Thoracic aorta (tissue), 2 donors: ENCODE results near the gene GPR18. TPM values are rescaled to one million over a fixed set of nuclear protein-coding genes. Genes with fewer than 3 reads are reported as not detected.

ENCODE experiments used
- ATAC-seq: fragments of 150-250 bp; one replicate; pipeline ENCODE4 v1.8.0; 2017; ENCODE audit warnings: low read depth; ENCODE audit not compliant: insufficient number of reproducible peaks, low FRiP score
- DNase-seq: peaks from one replicate; pipeline ENCODE4 v3.0.0-alpha.2; 2020; ENCODE audit warnings: low spot score
- H3K27ac ChIP-seq, 2 donors: fragments of 200-600 bp; sonication (generic); 1 replicate in 1 of 2; 2 replicates in 1 of 2; pipeline ENCODE4 v1.5.1; 2016; ENCODE audit warnings: mild to moderate bottlenecking in 2 of 2, moderate library complexity in 2 of 2
- H3K27me3 ChIP-seq: fragments of 200-600 bp; sonication (generic); replicated peaks from 2 replicates; pipeline ENCODE4 v1.6.0; 2016; ENCODE audit warnings: mild to moderate bottlenecking; ENCODE audit not compliant: insufficient read depth
- H3K36me3 ChIP-seq: fragments of 200-600 bp; sonication (generic); one replicate; pipeline ENCODE4 v1.5.1; 2016
- H3K4me1 ChIP-seq, 2 donors: fragments of 200-600 bp; sonication (generic); 1 replicate in 1 of 2; 2 replicates in 1 of 2; pipeline versions ENCODE4 v1.5.1 to v1.6.0; 2016; ENCODE audit warnings: low read depth in 2 of 2, mild to moderate bottlenecking in 1 of 2; ENCODE audit not compliant: control insufficient read depth in 1 of 2
- H3K4me3 ChIP-seq: fragments of 200-600 bp; sonication (generic); 2 replicates; pipeline ENCODE4 v1.5.1; 2016; ENCODE audit warnings: mild to moderate bottlenecking
- H3K9me3 ChIP-seq: fragments of 200-600 bp; sonication (generic); 2 replicates; pipeline ENCODE4 v1.5.1; 2016
- total RNA-seq, 2 donors: library from RNA; depleted of rRNA; stranded (reverse); fragments of >200 nt; gene quantifications; one replicate each; pipeline versions ENCODE4 v1.1.0 to v1.2.3, GENCODE V29; 2016
- TF ChIP-seq, protein P1 (sequence below): fragments of 200-600 bp; sonication (generic); IDR thresholded peaks from one replicate; pipeline ENCODE4 v1.5.1; 2019; ENCODE audit warnings: antibody characterized with exemption

GPR18 gene
- total RNA-seq, 2 donors from 2014 or later: not detected

DNA sequence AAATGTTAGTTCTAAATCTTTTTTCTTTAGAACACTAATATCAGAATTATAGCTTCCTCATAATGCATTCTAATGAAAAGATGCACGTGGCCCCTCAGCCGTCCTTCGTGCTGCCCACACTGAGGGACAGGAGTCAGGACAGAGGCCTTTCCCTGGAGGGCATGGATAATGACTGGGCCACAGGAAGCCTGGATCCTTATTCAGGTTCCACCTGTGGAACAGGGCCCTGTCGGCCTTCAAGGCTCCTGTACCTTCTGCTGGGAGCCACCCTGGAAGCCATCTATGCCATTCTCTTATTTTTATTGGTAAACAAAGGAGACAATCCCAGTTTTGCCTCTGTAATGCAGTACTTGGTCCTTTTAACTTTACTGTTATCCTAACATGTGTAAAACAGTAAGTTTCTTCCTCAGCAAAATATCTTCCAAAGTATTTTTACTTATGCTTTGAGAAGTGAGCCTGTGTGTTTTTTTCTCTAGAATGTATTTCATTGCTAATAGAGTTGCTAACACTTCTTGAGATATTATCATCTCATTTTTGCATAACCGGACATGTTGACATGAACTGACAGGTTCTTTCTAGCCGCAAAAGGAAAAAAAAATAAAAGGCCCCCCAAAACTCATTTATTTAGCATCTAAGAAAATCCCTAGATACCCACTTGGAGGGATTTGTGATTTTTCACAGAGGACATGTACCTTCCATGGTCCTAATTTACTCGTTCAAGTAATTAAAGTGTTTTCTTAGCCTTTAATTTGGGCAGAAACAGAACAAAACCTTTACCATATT lies 43.1 kb upstream of the GPR18 start:
- TF ChIP-seq, protein P1, sequence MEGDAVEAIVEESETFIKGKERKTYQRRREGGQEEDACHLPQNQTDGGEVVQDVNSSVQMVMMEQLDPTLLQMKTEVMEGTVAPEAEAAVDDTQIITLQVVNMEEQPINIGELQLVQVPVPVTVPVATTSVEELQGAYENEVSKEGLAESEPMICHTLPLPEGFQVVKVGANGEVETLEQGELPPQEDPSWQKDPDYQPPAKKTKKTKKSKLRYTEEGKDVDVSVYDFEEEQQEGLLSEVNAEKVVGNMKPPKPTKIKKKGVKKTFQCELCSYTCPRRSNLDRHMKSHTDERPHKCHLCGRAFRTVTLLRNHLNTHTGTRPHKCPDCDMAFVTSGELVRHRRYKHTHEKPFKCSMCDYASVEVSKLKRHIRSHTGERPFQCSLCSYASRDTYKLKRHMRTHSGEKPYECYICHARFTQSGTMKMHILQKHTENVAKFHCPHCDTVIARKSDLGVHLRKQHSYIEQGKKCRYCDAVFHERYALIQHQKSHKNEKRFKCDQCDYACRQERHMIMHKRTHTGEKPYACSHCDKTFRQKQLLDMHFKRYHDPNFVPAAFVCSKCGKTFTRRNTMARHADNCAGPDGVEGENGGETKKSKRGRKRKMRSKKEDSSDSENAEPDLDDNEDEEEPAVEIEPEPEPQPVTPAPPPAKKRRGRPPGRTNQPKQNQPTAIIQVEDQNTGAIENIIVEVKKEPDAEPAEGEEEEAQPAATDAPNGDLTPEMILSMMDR: no peak
- no peak overlapping the region for H3K27ac ChIP-seq
- DNase-seq: no peak

DNA sequence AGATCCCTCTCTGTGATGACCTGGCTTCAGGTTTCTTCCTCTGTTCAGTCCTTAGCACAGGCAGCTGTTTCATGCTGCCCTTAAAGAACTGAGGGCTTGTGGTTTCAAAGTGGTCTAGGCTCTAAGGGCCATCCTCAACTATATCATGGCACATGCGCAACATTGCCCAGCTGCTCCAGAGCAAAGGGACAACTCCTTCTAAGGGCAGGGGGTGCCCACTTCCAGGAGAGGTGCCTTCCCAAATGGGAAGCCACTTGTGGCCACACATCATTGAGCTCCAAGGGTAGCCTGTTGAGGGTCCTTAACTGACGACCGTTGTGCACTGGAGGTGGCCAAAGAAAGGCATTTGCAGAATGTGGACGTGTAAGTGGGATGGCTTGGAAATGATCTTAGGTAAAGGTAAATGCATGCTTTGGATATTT lies 41.8 kb upstream of the GPR18 start:
- Histone ChIP-seq H3K9me3 (no peaks in the 10 kb centered on the region), H3K27ac (no peak overlapping the region), H3K4me1 (peaks cover 5 to 13% of the 10 kb centered on the region in 2 donors), H3K27me3 (no peaks in the 10 kb centered on the region), H3K36me3 (no peaks in the 10 kb centered on the region), H3K4me3 (no peak overlapping the region)
- TF ChIP-seq, protein P1: no peak
- ATAC-seq: no peak
- DNase-seq: no peak

More for the DNA sequence above, 43.1 kb upstream of the GPR18 start:
- H3K4me3 ChIP-seq: no peak overlapping the region
- H3K36me3 ChIP-seq: no peaks in the 10 kb centered on the region
- no peaks in the 10 kb centered on the region for H3K9me3 ChIP-seq
- H3K27me3 ChIP-seq: no peaks in the 10 kb centered on the region
- no peak for ATAC-seq
- peaks cover 5% of the 10 kb centered on the region in 2 donors for H3K4me1 ChIP-seq

DNA sequence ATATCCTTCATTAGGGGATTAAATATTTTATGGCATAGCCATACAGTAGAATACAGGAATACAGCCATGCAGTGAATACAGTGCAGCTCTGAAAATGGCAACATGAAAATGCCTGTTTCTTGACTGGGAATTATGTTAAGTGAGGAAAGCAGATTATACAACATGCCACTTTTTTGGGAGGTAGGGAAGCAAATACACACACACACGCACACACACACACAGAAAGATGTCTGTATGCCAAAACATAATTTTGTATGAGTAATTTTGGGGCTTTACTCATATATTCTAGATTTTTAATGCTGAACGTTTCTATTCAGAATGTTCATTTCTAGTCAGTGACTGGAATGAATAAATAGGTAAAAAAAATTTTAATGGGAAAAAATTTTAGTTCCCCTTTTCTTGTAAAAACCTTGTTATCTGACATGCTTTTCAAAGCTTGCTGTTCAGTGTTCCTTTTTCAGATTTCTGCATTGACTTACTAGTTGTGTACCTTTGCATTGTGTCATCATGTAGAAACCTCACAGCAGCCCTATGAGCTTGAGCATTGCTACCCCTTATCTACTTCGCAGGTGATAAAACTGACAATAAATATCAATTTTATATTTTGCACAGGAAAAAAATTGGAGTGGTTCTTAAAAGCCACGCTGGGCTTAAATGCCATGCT lies 41.2 kb upstream of the GPR18 start:
- ATAC-seq: no peak

DNA sequence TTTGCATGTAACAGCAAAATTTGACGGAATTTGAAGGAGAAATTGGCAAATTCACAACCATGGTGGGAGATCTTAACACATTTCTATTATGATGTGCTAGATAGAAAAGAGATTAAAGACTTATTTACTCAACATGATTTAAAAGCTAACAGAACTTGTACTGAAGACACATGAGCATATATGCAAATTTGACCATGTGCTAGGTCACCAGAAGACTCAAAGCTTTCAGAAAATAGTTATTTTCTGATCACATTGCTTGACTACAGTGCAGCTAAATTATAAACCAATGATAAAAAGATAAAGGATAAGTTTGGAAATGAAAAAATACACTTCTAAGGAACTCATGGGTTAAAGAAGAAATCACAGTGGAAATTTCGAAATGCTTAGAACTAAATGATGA lies 39.9 kb upstream of the GPR18 start:
- H3K36me3 ChIP-seq: no peaks in the 10 kb centered on the region
- H3K9me3 ChIP-seq: no peaks in the 10 kb centered on the region
- H3K4me1 ChIP-seq: peaks cover 5 to 13% of the 10 kb centered on the region in 2 donors
- H3K4me3 ChIP-seq: no peak overlapping the region
- ATAC-seq (no peak), DNase-seq (no peak)
- no peaks in the 10 kb centered on the region for H3K27me3 ChIP-seq
- H3K27ac ChIP-seq: no peak overlapping the region
- TF ChIP-seq, protein P1: no peak

More for the DNA sequence above, 41.2 kb upstream of the GPR18 start:
- DNase-seq: no peak
- H3K4me3 ChIP-seq: no peak overlapping the region
- TF ChIP-seq, protein P1: no peak
- peaks cover 5 to 13% of the 10 kb centered on the region in 2 donors for H3K4me1 ChIP-seq
- no peak overlapping the region for H3K27ac ChIP-seq
- no peaks in the 10 kb centered on the region for H3K9me3 ChIP-seq
- no peaks in the 10 kb centered on the region for H3K27me3 ChIP-seq
- no peaks in the 10 kb centered on the region for H3K36me3 ChIP-seq

DNA sequence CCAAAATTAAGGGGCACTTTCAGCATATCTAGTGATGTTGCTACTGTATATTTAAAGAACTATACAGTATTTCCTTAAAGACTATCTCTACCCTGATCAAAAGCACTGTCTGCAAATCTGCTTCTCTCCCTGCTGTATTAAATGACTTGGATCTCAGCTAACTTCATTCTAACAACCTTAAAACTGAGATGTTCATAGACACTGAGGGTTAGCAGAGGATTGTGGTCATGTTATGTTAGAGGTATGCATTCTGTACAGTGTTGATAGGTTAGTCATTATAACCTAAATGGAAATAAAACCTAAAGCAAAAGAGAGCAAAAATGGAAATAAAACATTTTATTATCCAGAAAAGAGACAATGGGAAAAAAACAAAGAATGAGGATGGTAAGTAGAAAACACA lies 39.2 kb upstream of the GPR18 start:
- no peaks in the 10 kb centered on the region for H3K27me3 ChIP-seq
- no peak overlapping the region for H3K27ac ChIP-seq
- no peak overlapping the region for H3K4me3 ChIP-seq
- TF ChIP-seq, protein P1: no peak
- no peaks in the 10 kb centered on the region for H3K36me3 ChIP-seq
- DNase-seq: no peak
- peaks cover 5 to 13% of the 10 kb centered on the region in 2 donors for H3K4me1 ChIP-seq
- no peaks in the 10 kb centered on the region for H3K9me3 ChIP-seq
- ATAC-seq: no peak
